Measurements from ENCODE around the gene ZZZ3. TPM values are rescaled to one million over a fixed set of nuclear protein-coding genes. Genes with fewer than 3 reads are reported as not detected.

The ZZZ3 gene
- 54.6 and 54.7 TPM in 2 replicates for total RNA-seq (2021; fragmentation: NEBNext Ultra II Directional; extraction: Animal tissue kit (Norgen Biotek cat#: 25700))
- 8.5 and 12.8 TPM in 2 replicates for polyA plus RNA-seq (2011; rRNA removed)
- 14.5 TPM for polyA plus RNA-seq (2011; cell fraction: cytosol; rRNA removed)
- 18.8 TPM for polyA plus RNA-seq (2011; cell fraction: nucleus; rRNA removed)
- polyA plus RNA-seq (2012, experiment 1 of 2) = 14.0 to 28.3 TPM (median 16.6 TPM) in 4 replicates
- polyA plus RNA-seq (2012, experiment 2 of 2) = 2.4 TPM
- polyA plus RNA-seq (2013, experiment 1 of 2) = 22.4 TPM
- 22.5 TPM for polyA plus RNA-seq (2013, experiment 2 of 2)
- 39.1 and 47.1 TPM in 2 replicates for polyA minus RNA-seq (2011; rRNA and poly(A)+ RNA removed)
- 50.8 TPM for polyA minus RNA-seq (2011; cell fraction: cytosol; rRNA and poly(A)+ RNA removed)
- 158 TPM for polyA minus RNA-seq (2011; cell fraction: nucleus; rRNA and poly(A)+ RNA removed)
- long read RNA-seq, experiment 1, partial matches to known transcripts = 15 of 36 reads
- long read RNA-seq, experiment 1, other reads (novel, unspliced or antisense) = 21 of 36 reads
- long read RNA-seq, experiment 2, full-length matches to known transcripts = 5 of 19 reads
- long read RNA-seq, experiment 2, partial matches to known transcripts = 13 of 19 reads
- long read RNA-seq, experiment 2, other reads (novel, unspliced or antisense) = 1 of 19 reads

DNA sequence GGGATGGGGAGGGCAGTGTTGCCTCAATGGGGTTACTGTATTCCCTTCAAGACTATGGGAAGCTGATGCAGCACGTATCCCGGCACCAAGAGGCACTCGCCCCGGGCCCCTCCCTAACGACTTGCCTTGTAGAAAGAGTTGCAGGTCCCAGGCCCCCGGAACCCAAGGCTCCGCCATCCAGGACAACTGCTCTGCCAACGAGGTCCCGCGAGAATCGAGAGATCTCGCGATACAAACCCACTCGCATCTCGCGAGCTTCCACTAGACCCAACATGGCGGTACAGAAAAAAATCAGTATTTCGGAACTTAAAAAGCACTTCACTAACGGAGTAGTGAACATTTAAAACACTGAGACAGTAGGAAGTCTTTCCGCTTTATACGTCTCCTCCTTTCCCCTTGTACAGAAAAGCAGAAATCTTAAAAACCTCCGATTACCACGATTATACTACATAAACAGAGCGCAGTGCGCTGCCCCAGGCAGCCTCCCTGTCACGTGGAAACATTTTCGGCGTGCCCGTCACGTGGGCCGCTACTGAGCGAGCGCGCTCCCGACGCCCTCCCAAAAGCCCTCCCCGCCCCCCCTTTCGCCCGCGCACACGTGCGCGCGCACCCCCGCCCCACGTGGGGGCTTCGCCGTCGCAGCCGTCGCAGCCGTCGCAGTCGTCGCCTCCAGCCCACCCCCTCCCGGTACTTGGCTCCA lies at the start of gene ZZZ3:
TSS of gene ZZZ3 (minus strand) at position 199 of the 700 bp plus-strand sequence. CDS start 49,304 bp downstream, outside the sequence.
- peak within 1 kb of the TSS; percentile 84; the same call in 1 of the 2 replicates for H2BK12ac ChIP-seq (ENCODE audit: low read depth, low read length)
- peak within 1 kb of the TSS; percentile 96 for H4K91ac ChIP-seq (replicated peaks; ENCODE audit: insufficient read length, low read length)
- no peaks in the 10 kb centered on the region; the same call in 1 of the 2 replicates for H3K79me1 ChIP-seq (ENCODE audit: low read depth, low read length)
- peak within 1 kb of the TSS; percentile 91 for H2AFZ ChIP-seq (ENCODE audit: low read length)
- H3K27me3 ChIP-seq (replicated peaks in 1 of 4; ENCODE audit: control insufficient read depth in 3 of 4, extremely low read depth in 1 of 4, insufficient read depth in 3 of 4, low read length in 3 of 4) = no peaks in the 10 kb centered on the region
- H2BK120ac ChIP-seq (replicated peaks; ENCODE audit: low read depth, low read length) = peak within 1 kb of the TSS; percentile 91
- peak within 1 kb of the TSS; percentile 95 for H3K27ac ChIP-seq (ENCODE audit: low read depth, low read length)
- peak within 1 kb of the TSS; percentile 99 for H4K5ac ChIP-seq (ENCODE audit: insufficient read length, low read depth, low read length)
- no peak within 1 kb of the TSS for H2BK15ac ChIP-seq (ENCODE audit: low read length)
- peak within 1 kb of the TSS; percentile 96 for H2BK5ac ChIP-seq (ENCODE audit: low read depth, low read length)
- H4K8ac ChIP-seq (ENCODE audit: extremely low read depth, insufficient read depth, low read length) = peak within 1 kb of the TSS; percentile 100
- H3K23ac ChIP-seq (ENCODE audit: insufficient read length) = no peak within 1 kb of the TSS
- CTCF ChIA-PET (ENCODE audit: partially characterized antibody) = interaction anchor here (1.2 kb wide), 1 partner anchor 103 kb away, joined by 4 read pairs; no protein-coding TSS in a partner anchor
- peak within 1 kb of the TSS; percentile 100 for H3K4ac ChIP-seq (replicated peaks; ENCODE audit: insufficient read length, low read depth, low read length)
- WGBS, 2 experiments (ENCODE audit: extremely low coverage in 1 of 2, insufficient coverage in 1 of 2, insufficient read length in 1 of 2, insufficient replicate concordance in 2 of 2, low coverage in 1 of 2, low lambda C conversion rate in 2 of 2, missing lambda C conversion rate in 1 of 2) = 2% methylated on average over 41 of the region's 56 CpGs; no CpG with 5 or more reads in 1 of the 2 experiments
- H2AK5ac ChIP-seq (ENCODE audit: low read depth, low read length) = peak within 1 kb of the TSS; percentile 89; the same call in 1 of the 2 replicates
- FAIRE-seq (peak; percentile 63), DNase-seq (ENCODE audit: low read depth in 1 of 2, low spot score in 2 of 2) (peak; percentile 81 to 93)
- peak within 1 kb of the TSS; percentile 90 to 100 (median 96) for H3K9ac ChIP-seq (replicated peaks in 1 of 4; ENCODE audit: extremely low read depth in 1 of 4, low read depth in 3 of 4, low read length in 3 of 4)
- POLR2A ChIA-PET (ENCODE audit: partially characterized antibody) = interaction anchor here (0.6 to 3.2 kb wide), 17 partner anchors 10 to 788 kb away, joined by 3 to 57 read pairs (median 3); partner anchors contain the start of genes NEXN and USP33
- no peaks in the 10 kb centered on the region; a peak in 2 of 7 replicates for H3K4me1 ChIP-seq (replicated peaks in 1 of 4; ENCODE audit: control insufficient read depth in 3 of 4, insufficient read depth in 4 of 4, low read length in 3 of 4)
- H3K18ac ChIP-seq (ENCODE audit: extremely low read depth, low read length) = peak within 1 kb of the TSS; percentile 96
- peak within 1 kb of the TSS; percentile 85 to 86 for H3K4me2 ChIP-seq (ENCODE audit: insufficient read depth in 1 of 2, low read depth in 2 of 2, low read length in 2 of 2)
- H2BK20ac ChIP-seq (ENCODE audit: low read length) = no peak within 1 kb of the TSS
- no peaks in the 10 kb centered on the region for H3K9me3 ChIP-seq (ENCODE audit: insufficient read depth in 2 of 2, low read depth in 1 of 2, low read length in 1 of 2)
- H3K36me3 ChIP-seq (ENCODE audit: control insufficient read depth in 2 of 4, insufficient read depth in 4 of 4, low read length in 3 of 4) = no peaks in the 10 kb centered on the region
- H3K14ac ChIP-seq (ENCODE audit: insufficient read length) = no peak within 1 kb of the TSS
- peaks cover 13 to 47% of the 10 kb centered on the region in 2 experiments for H3K79me2 ChIP-seq (ENCODE audit: control insufficient read depth in 1 of 2, insufficient read depth in 2 of 2, low read length in 2 of 2)
- peaks cover 4% of the 10 kb centered on the region for H3K23me2 ChIP-seq (ENCODE audit: low read depth, low read length)
- H3K56ac ChIP-seq (replicated peaks; ENCODE audit: insufficient read length, low read depth, low read length) = peak within 1 kb of the TSS; percentile 97
- peak within 1 kb of the TSS; percentile 86 to 98 (median 98) for H3K4me3 ChIP-seq (ENCODE audit: extremely low read depth in 1 of 4, insufficient read depth in 2 of 4, low read depth in 3 of 4, low read length in 4 of 4)
- peaks cover 0 to 3% of the 10 kb centered on the region in 2 experiments for H4K20me1 ChIP-seq (replicated peaks in 1 of 2; ENCODE audit: control insufficient read depth in 1 of 2, insufficient read depth in 2 of 2, low read length in 2 of 2)
- TF ChIP-seq JUND (IDR thresholded peaks at IDR 0.05; ENCODE audit: low read length) (no peak), SRF (IDR thresholded peaks at IDR 0.05; ENCODE audit: low read depth, low read length) (no peak), CREB1 (IDR thresholded peaks at IDR 0.05) (peak; percentile 64; the same call in 1 of the 2 replicates), TBP (IDR thresholded peaks at IDR 0.05; ENCODE audit: low read depth, low read length) (peak; percentile 72), USF2 (IDR thresholded peaks at IDR 0.05; ENCODE audit: low read length) (peak; percentile 95), SIN3A (conservative IDR thresholded peaks at IDR 0.05 in 1 of 2, IDR thresholded peaks at IDR 0.05 in 1 of 2; ENCODE audit: low read depth in 1 of 2, low read length in 2 of 2) (peak in 1 of 2 experiments; percentile 23; a peak in 1 of 4 replicates), ASH2L (IDR thresholded peaks at IDR 0.05; ENCODE audit: low read length) (peak; percentile 59)

All from H1 (cell line).